HG02840 (cell line): ENCODE results near the gene AATK.

Experiments used
- ATAC-seq: cut with Tn5 transposase; IDR thresholded peaks from one replicate; pipeline ENCODE4 v1.9.1; 2021; ENCODE audit warnings: mild to moderate bottlenecking, moderate library complexity, moderate number of reproducible peaks; ENCODE audit not compliant: unreplicated experiment, low FRiP score

AATK gene

GRCh38 chr17:81183807-81184206, 17.8 kb upstream of the AATK start:
- ATAC-seq = no peak

GRCh38 chr17:81183316-81183715, 17.3 kb upstream of the AATK start:
- no peak for ATAC-seq

- ATAC-seq = no peak
These were observed 16.6 kb upstream of the AATK start for GRCh38 chr17:81182596-81182995.

- no peak for ATAC-seq
These were observed 15.8 kb upstream of the AATK start for GRCh38 chr17:81181811-81182185.

GRCh38 chr17:81180836-81181810, 15.1 kb upstream of the AATK start:
- ATAC-seq = no peak

GRCh38 chr17:81179861-81180260, 13.8 kb upstream of the AATK start:
- no peak for ATAC-seq

- ATAC-seq = no peak
These were observed 13.2 kb upstream of the AATK start for GRCh38 chr17:81179220-81179619.

- ATAC-seq = no peak
These were observed 12.4 kb upstream of the AATK start for GRCh38 chr17:81178136-81179091.

GRCh38 chr17:81176666-81177065, 10.6 kb upstream of the AATK start:
- no peak for ATAC-seq

- no peak for ATAC-seq
These were observed 7.7 kb upstream of the AATK start for GRCh38 chr17:81173762-81174155.

GRCh38 chr17:81173052-81173761, 7.2 kb upstream of the AATK start:
- no peak for ATAC-seq

- ATAC-seq = no peak
These were observed 5.9 kb upstream of the AATK start for GRCh38 chr17:81171941-81172340.

- no peak for ATAC-seq
These were observed 4.9 kb upstream of the AATK start for GRCh38 chr17:81170727-81171494.

GRCh38 chr17:81169870-81170309, 3.9 kb upstream of the AATK start:
- no peak for ATAC-seq

GRCh38 chr17:81167638-81168037, 1.6 kb upstream of the AATK start:
- no peak for ATAC-seq

GRCh38 chr17:81167194-81167524, 1.1 kb upstream of the AATK start:
- no peak for ATAC-seq

GRCh38 chr17:81165246-81166032, 582 bp downstream of the AATK start, which contains the start of gene PVALEF:
Gene PVALEF (plus strand): TSS chr17:81165507. CDS start chr17:81181227, 15,720 bp downstream.
- no peak for ATAC-seq

GRCh38 chr17:81164371-81165245, 1.4 kb downstream of the AATK start:
- no peak for ATAC-seq
